PFSK-1 (cell line): ENCODE data around the gene NOVA2.

Experiments
- POLR2AphosphoS5 ChIP-seq: IDR thresholded peaks from 2 replicates; pipeline ENCODE4 v1.6.1; 2012; ENCODE audit warnings: low read depth, mild to moderate bottlenecking, control low read depth, low read length, moderate library complexity
- TF ChIP-seq, protein P1 (sequence below), 2 experiments: IDR thresholded peaks; 2 replicates each; pipeline versions ENCODE4 v1.6.1 to v1.8.0; 2011 to 2012; ENCODE audit warnings: low read depth in 2 of 2, low read length in 2 of 2, control low read depth in 1 of 2, inconsistent platforms in 1 of 2, mild to moderate bottlenecking in 1 of 2, moderate library complexity in 1 of 2; ENCODE audit not compliant: insufficient read depth in 1 of 2

DNA sequence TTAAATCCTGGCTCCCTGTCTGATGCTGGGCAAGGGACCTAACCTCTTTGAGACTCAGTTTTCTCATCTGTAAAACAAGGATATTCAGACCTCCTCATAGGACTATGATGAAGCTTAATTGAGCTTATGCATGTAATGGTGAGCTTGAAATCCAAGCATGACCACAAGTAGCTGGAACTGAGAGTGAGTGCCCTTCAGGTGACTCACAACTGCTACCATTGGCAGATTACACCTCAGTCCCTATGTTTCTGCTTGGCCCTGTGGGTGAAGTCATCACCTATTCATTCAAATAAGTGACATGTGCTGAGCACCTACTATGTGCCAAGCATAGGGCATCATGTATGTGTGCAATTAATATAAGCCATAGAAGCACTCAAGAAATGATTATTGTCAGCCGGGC lies 25.7 kb downstream of the NOVA2 start:
- no peak for TF ChIP-seq POLR2AphosphoS5
- TF ChIP-seq, protein P1, sequence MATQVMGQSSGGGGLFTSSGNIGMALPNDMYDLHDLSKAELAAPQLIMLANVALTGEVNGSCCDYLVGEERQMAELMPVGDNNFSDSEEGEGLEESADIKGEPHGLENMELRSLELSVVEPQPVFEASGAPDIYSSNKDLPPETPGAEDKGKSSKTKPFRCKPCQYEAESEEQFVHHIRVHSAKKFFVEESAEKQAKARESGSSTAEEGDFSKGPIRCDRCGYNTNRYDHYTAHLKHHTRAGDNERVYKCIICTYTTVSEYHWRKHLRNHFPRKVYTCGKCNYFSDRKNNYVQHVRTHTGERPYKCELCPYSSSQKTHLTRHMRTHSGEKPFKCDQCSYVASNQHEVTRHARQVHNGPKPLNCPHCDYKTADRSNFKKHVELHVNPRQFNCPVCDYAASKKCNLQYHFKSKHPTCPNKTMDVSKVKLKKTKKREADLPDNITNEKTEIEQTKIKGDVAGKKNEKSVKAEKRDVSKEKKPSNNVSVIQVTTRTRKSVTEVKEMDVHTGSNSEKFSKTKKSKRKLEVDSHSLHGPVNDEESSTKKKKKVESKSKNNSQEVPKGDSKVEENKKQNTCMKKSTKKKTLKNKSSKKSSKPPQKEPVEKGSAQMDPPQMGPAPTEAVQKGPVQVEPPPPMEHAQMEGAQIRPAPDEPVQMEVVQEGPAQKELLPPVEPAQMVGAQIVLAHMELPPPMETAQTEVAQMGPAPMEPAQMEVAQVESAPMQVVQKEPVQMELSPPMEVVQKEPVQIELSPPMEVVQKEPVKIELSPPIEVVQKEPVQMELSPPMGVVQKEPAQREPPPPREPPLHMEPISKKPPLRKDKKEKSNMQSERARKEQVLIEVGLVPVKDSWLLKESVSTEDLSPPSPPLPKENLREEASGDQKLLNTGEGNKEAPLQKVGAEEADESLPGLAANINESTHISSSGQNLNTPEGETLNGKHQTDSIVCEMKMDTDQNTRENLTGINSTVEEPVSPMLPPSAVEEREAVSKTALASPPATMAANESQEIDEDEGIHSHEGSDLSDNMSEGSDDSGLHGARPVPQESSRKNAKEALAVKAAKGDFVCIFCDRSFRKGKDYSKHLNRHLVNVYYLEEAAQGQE (IDR thresholded peaks at IDR 0.05; ENCODE audit: insufficient read depth in 1 of 2, low read depth in 2 of 2, low read length in 2 of 2) = no peak
